Stomach (tissue), 9 donors: ENCODE data around the gene TYK2. TPM values are rescaled to one million over a fixed set of nuclear protein-coding genes. Genes with fewer than 3 reads are reported as not detected.

Experiments
- DNase-seq, 2 donors: peaks; one replicate each; pipeline versions ENCODE4 v3.0.0 to v3.0.0-alpha.2; 2013 to 2019
- H3K27ac ChIP-seq, 5 donors: fragments of 200-600 bp in 4 of 5; sonication (generic) in 4 of 5; one replicate each; pipeline ENCODE4 v1.5.1; 2013 to 2019; ENCODE audit warnings: mild to moderate bottlenecking in 1 of 5, moderate library complexity in 1 of 5
- H3K27me3 ChIP-seq, 3 donors: fragments of 200-600 bp; sonication (generic); one replicate each; pipeline ENCODE4 v1.5.1; 2017 to 2019; ENCODE audit warnings: mixed run types in 1 of 3
- H3K36me3 ChIP-seq, 4 donors: fragments of 200-600 bp; sonication (generic); 1 replicate in 3 of 4; 2 replicates in 1 of 4; pipeline ENCODE4 v1.5.1; 2016 to 2019
- H3K4me1 ChIP-seq, 4 donors: fragments of 200-600 bp; sonication (generic); one replicate each; pipeline ENCODE4 v1.5.1; 2016 to 2019
- H3K4me3 ChIP-seq, 4 donors: fragments of 200-600 bp; sonication (generic) in 3 of 4; one replicate each; pipeline ENCODE4 v1.5.1; 2016 to 2019; ENCODE audit warnings: mild to moderate bottlenecking in 1 of 4
- H3K9me3 ChIP-seq, 4 donors: fragments of 200-600 bp; sonication (generic); one replicate each; pipeline ENCODE4 v1.5.1; 2016 to 2019
- EP300 ChIP-seq: sonication (generic); formaldehyde crosslinking; IDR thresholded peaks from one replicate; pipeline ENCODE4 v1.6.1; 2017; ENCODE audit warnings: antibody characterized with exemption
- POLR2A ChIP-seq, 4 donors: fragments of 450-650 bp; IDR thresholded peaks; one replicate each; pipeline ENCODE4 v1.6.1; 2016; ENCODE audit warnings: antibody characterized with exemption in 4 of 4, control low read depth in 2 of 4, mild to moderate bottlenecking in 1 of 4, moderate library complexity in 1 of 4
- POLR2AphosphoS5 ChIP-seq, 3 donors: sonication (generic); formaldehyde crosslinking; IDR thresholded peaks; one replicate each; pipeline ENCODE4 v1.6.1; 2016; ENCODE audit warnings: antibody characterized with exemption in 3 of 3
- WGBS, 5 donors: extraction: QIAGEN DNeasy Blood & Tissue Kit in 3 of 5; methylation state at CpG; one replicate each; pipeline versions ENCODE4 v1.1.5 to v1.1.7; 2013 to 2018; 5-methylcytosine and 5-hydroxymethylcytosine counted together
- intact Hi-C: fragments of 100-400 bp; cut with DNase I; formaldehyde crosslinking; loops from one replicate; pipeline ENCODE4 v1.15.1; 2023; ENCODE audit warnings: low total_unique reads
- polyA plus RNA-seq, 3 donors: library from polyadenylated mRNA; stranded (reverse); fragments of 200-250 nt; gene quantifications; one replicate each; pipeline ENCODE4 v1.2.3, GENCODE V29; 2013
- total RNA-seq, 5 donors: library from RNA; depleted of rRNA; stranded (reverse); fragments of >200 nt; gene quantifications; one replicate each; pipeline versions ENCODE4 v1.1.0 to v1.2.3, GENCODE V29; 2014 to 2016
- TF ChIP-seq, protein P1 (sequence below), 7 experiments: fragments of 450-650 bp in 4 of 7; fragments of 200-600 bp in 3 of 7; sonication (generic) in 3 of 7; IDR thresholded peaks; one replicate each; pipeline ENCODE4 v1.5.1; 2016 to 2019; ENCODE audit warnings: antibody characterized with exemption in 7 of 7, control low read depth in 2 of 7, mild to moderate bottlenecking in 1 of 7
- donor health status: healthy with polysubstance abuse.
- donor health status: Bipolar disorder and iron deficiency.
- donor health status: healthy.

Gene TYK2
- total and polyA plus RNA-seq, 8 donors = 45.2 to 365 (median 138) TPM

DNA sequence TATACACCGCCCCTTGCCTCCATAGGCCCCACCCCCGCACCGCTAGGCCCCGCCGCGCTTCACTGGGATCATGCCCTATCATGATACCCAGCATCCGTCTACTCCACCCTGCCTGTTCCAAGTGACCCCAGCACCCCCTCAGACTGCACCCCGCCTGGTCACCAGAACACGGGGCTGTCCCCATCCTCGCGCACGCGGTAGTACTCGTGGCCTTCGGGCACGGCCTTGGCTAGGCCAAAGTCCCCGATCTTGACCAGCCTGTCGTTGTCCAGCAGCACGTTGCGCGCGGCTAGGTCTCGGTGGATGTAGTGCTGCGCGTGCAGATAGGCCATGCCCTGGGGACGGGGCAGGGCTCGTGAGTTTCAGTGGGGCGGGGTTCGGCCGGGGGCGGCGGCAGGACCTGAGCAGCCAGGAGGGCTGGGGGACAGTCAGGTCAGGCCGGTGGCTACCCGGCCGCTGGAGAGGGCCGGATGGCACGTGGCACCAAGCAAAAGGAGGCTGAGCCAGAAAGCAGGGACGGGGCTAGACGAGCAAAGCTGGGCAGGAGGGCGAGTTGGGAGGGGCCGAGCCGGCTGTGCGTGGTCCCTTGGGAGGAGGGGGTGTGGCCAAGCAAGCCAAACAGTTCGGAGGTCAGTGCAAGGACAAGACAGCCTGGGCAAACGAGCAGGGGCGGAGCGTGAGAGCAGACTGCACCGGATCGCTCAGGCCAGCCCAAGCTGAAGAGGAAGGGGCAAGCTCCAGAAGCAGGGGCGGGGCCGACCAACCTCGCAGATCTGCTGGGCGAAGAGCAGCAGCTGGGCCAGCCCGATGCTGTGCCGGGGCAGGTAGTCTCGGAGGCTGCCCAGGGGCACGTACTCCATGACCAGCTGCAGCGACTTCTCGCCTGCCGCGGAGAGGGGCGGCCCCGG is 27.4 kb downstream of the TYK2 start:
- Histone ChIP-seq H3K4me3 (no peak overlapping the region), H3K9me3 (no peaks in the 10 kb centered on the region), H3K27me3 (no peaks in the 10 kb centered on the region), H3K27ac (peak overlapping the region in 3 of 5 donors; percentile 20 to 58 (median 32)), H3K36me3 (peaks cover 35 to 90% (median 88%) of the 10 kb centered on the region in 4 donors), H3K4me1 (peaks cover 0 to 8% (median 4%) of the 10 kb centered on the region in 4 donors)
- TF ChIP-seq POLR2AphosphoS5 (IDR thresholded peaks at IDR 0.05) = no peak
- no peak for TF ChIP-seq EP300
- no peak for TF ChIP-seq POLR2A (IDR thresholded peaks at IDR 0.05)
- TF ChIP-seq, protein P1, sequence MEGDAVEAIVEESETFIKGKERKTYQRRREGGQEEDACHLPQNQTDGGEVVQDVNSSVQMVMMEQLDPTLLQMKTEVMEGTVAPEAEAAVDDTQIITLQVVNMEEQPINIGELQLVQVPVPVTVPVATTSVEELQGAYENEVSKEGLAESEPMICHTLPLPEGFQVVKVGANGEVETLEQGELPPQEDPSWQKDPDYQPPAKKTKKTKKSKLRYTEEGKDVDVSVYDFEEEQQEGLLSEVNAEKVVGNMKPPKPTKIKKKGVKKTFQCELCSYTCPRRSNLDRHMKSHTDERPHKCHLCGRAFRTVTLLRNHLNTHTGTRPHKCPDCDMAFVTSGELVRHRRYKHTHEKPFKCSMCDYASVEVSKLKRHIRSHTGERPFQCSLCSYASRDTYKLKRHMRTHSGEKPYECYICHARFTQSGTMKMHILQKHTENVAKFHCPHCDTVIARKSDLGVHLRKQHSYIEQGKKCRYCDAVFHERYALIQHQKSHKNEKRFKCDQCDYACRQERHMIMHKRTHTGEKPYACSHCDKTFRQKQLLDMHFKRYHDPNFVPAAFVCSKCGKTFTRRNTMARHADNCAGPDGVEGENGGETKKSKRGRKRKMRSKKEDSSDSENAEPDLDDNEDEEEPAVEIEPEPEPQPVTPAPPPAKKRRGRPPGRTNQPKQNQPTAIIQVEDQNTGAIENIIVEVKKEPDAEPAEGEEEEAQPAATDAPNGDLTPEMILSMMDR (IDR thresholded peaks at IDR 0.05) = no peak
- intact Hi-C loops = no loop called here
- 73 to 84% (median 78%) methylated on average over 54 to 63 of the region's 63 CpGs for WGBS, 5 donors
- DNase-seq = peak in 1 of 2 donors; percentile 91

DNA sequence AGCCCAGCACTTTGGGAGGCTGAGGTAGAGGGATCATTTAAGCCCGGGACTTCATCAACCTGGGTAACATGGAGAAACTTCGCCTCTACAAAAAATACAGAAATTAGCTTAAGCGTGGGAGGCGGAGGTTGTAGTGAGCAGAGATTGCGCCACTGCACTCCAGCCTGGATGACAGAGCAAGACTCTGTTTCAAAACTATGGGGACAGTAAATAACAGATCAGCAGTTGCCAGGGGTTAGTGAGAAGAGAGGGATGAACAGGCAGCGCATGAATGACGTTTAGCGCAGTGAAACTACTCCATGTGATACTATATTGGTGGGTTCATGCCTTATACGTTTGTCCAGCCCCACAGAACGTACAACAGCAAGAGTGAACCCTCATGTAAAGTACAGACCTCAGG is 33.9 kb downstream of the TYK2 start:
- whole genome bisulfite sequencing, 5 donors = 65 to 86% (median 78%) methylated on average over 10 of the region's 10 CpGs
- no peak overlapping the region for H3K4me3 ChIP-seq
- peaks cover 0 to 26% (median 23%) of the 10 kb centered on the region in 4 donors for H3K36me3 ChIP-seq
- intact Hi-C loops = no loop called here
- no peaks in the 10 kb centered on the region for H3K27me3 ChIP-seq
- TF ChIP-seq POLR2AphosphoS5 (IDR thresholded peaks at IDR 0.05) (no peak), POLR2A (IDR thresholded peaks at IDR 0.05) (no peak), EP300 (no peak)
- TF ChIP-seq, protein P1 (IDR thresholded peaks at IDR 0.05) = no peak
- peak overlapping the region in 2 of 5 donors; percentile 64 to 65 for H3K27ac ChIP-seq
- no peaks in the 10 kb centered on the region for H3K9me3 ChIP-seq
- H3K4me1 ChIP-seq = no peaks in the 10 kb centered on the region
- no peak for DNase-seq

DNA sequence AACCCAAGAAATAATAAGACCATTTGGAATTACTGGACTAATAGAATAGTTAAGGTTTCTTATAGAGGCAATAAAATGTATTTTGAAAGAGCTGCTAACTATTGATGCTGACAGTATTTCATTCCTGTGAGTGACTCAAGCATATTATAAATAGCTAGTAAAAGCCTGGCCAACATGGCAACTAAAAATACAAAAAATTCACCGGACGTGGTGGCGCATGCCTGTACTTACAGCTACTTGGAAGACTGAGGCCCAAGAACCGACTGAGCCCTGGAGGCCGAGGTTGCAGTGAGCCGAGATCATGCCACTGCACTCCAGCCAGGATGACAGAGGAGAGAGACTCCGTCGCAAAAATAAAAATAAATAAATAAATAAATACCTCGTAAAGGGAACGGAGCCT is 35.6 kb downstream of the TYK2 start:
- Histone ChIP-seq H3K27ac (no peak overlapping the region), H3K27me3 (no peaks in the 10 kb centered on the region), H3K9me3 (no peaks in the 10 kb centered on the region), H3K4me1 (peaks cover 0 to 2% (median 0%) of the 10 kb centered on the region in 4 donors), H3K4me3 (no peak overlapping the region), H3K36me3 (peaks cover 0 to 8% (median 6%) of the 10 kb centered on the region in 4 donors)
- intact Hi-C loops = no loop called here
- TF ChIP-seq EP300 = no peak
- TF ChIP-seq POLR2AphosphoS5 (IDR thresholded peaks at IDR 0.05) = no peak
- TF ChIP-seq POLR2A (IDR thresholded peaks at IDR 0.05) = no peak
- TF ChIP-seq, protein P1 (IDR thresholded peaks at IDR 0.05) = no peak
- 82 to 97% (median 92%) methylated on average over 10 of the region's 10 CpGs for WGBS, 5 donors
- no peak for DNase-seq

DNA sequence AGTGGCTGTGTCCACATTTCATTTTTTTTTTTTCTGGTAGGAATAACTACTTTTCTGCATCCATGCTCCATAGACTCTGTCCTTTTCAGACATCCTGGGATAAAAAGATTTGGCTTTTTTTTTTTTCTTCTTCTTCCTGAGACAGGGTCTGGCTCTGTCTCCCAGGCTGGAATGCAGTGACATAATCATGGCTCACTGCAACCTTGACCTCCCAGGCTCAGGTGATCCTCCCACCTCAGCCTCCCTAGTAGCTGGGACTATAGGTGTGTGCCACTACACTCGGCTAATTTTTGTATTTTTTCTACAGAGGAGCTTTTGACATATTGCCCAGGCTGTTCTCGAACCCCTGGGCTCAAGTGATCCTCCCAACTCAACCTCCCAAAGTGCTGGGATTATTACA is 36.9 kb downstream of the TYK2 start:
- H3K9me3 ChIP-seq = no peaks in the 10 kb centered on the region
- H3K36me3 ChIP-seq = no peaks in the 10 kb centered on the region
- H3K27ac ChIP-seq = no peak overlapping the region
- intact Hi-C loops = no loop called here
- no peak for TF ChIP-seq POLR2AphosphoS5 (IDR thresholded peaks at IDR 0.05)
- TF ChIP-seq, protein P1 (IDR thresholded peaks at IDR 0.05) = no peak
- no peak for TF ChIP-seq POLR2A (IDR thresholded peaks at IDR 0.05)
- no peak for TF ChIP-seq EP300
- 68 to 82% (median 76%) methylated on average over 2 of the region's 2 CpGs for WGBS, 5 donors
- H3K4me3 ChIP-seq = no peak overlapping the region
- no peak for DNase-seq
- H3K27me3 ChIP-seq = no peaks in the 10 kb centered on the region
- H3K4me1 ChIP-seq = peaks cover 0 to 7% (median 0%) of the 10 kb centered on the region in 4 donors
